Sigmoid colon (tissue), 4 donors: ENCODE results near the gene NRAP.

Source experiments
- CTCF ChIP-seq, 4 experiments: fragments of 450-650 bp in 3 of 4; fragments of 200-600 bp in 1 of 4; IDR thresholded peaks; one replicate each; pipeline ENCODE4 v1.5.1; 2016 to 2019; ENCODE audit warnings: antibody characterized with exemption in 4 of 4, mild to moderate bottlenecking in 3 of 4, moderate library complexity in 2 of 4
- EP300 ChIP-seq, 4 donors: sonication (generic); formaldehyde crosslinking; IDR thresholded peaks; one replicate each; pipeline ENCODE4 v1.6.1; 2017; ENCODE audit warnings: antibody characterized with exemption in 4 of 4
- POLR2AphosphoS5 ChIP-seq, 4 donors: sonication (generic); formaldehyde crosslinking; IDR thresholded peaks; one replicate each; pipeline ENCODE4 v1.6.1; 2017; ENCODE audit warnings: antibody characterized with exemption in 4 of 4

GRCh38 chr10:113618338-113618737, 45.5 kb downstream of the NRAP start:
- TF ChIP-seq CTCF (IDR thresholded peaks at IDR 0.05) (no peak), EP300 (IDR thresholded peaks at IDR 0.05) (no peak), POLR2AphosphoS5 (IDR thresholded peaks at IDR 0.05) (no peak)
